Measurements from ENCODE around the gene LANCL1.

The LANCL1 gene

GRCh38 chr2:210476194-210477128 lies at the start of gene LANCL1:
TSS of gene LANCL1 (minus strand) at chr2:210476759. CDS start at chr2:210476396, 363 bp downstream.
- peak within 1 kb of the TSS; percentile 85 for H3K4me3 ChIP-seq (ENCODE audit: low read depth, low read length)
- no peak for TF ChIP-seq CTCF (IDR thresholded peaks at IDR 0.05; ENCODE audit: low read depth, low read length)

GRCh38 chr2:210524533-210524932 lies 48.0 kb upstream of the LANCL1 start:
- no peak overlapping the region for H3K4me3 ChIP-seq (ENCODE audit: low read depth, low read length)
- no peak for TF ChIP-seq CTCF (IDR thresholded peaks at IDR 0.05; ENCODE audit: low read depth, low read length)

GRCh38 chr2:210523650-210524289 lies 47.2 kb upstream of the LANCL1 start:
- H3K4me3 ChIP-seq (ENCODE audit: low read depth, low read length): no peak overlapping the region
- no peak for TF ChIP-seq CTCF (IDR thresholded peaks at IDR 0.05; ENCODE audit: low read depth, low read length)

GRCh38 chr2:210522399-210522798 lies 45.8 kb upstream of the LANCL1 start:
- no peak for TF ChIP-seq CTCF (IDR thresholded peaks at IDR 0.05; ENCODE audit: low read depth, low read length)

GRCh38 chr2:210519594-210519993 lies 43.0 kb upstream of the LANCL1 start:
- TF ChIP-seq CTCF (IDR thresholded peaks at IDR 0.05; ENCODE audit: low read depth, low read length): no peak
- H3K4me3 ChIP-seq (ENCODE audit: low read depth, low read length): no peak overlapping the region

More at GRCh38 chr2:210522399-210522798, 45.8 kb upstream of the LANCL1 start:
- H3K4me3 ChIP-seq (ENCODE audit: low read depth, low read length): no peak overlapping the region

GRCh38 chr2:210517264-210517663 lies 40.7 kb upstream of the LANCL1 start:
- no peak overlapping the region for H3K4me3 ChIP-seq (ENCODE audit: low read depth, low read length)
- TF ChIP-seq CTCF (IDR thresholded peaks at IDR 0.05; ENCODE audit: low read depth, low read length): no peak

GRCh38 chr2:210515911-210516310 lies 39.4 kb upstream of the LANCL1 start:
- no peak for TF ChIP-seq CTCF (IDR thresholded peaks at IDR 0.05; ENCODE audit: low read depth, low read length)

More at GRCh38 chr2:210515911-210516310, 39.4 kb upstream of the LANCL1 start:
- H3K4me3 ChIP-seq (ENCODE audit: low read depth, low read length): no peak overlapping the region
